SK-N-SH (cell line): Measurements from ENCODE around the gene COPS4. TPM values are rescaled to one million over a fixed set of nuclear protein-coding genes. Genes with fewer than 3 reads are reported as not detected.
A peak's percentile ranks its signal among the peaks of the same experiment; 100 is the strongest.
"Not testable (repeated sequence)": the region's sequence is repeated elsewhere in the genome, so short reads cannot be mapped to it uniquely, and the experiment has no call there.

Experiments
- CTCF ChIA-PET: fragments of 300-600, 350-600 bp; formaldehyde crosslinking; extraction: SDS; loops from one replicate; lab custom pipeline; 2021; lab: Yijun Ruan, JAX
- POLR2A ChIA-PET: fragments of 350-600 bp; sonication (Branson Sonifier 250); formaldehyde crosslinking; extraction: SDS; loops from one replicate; lab custom pipeline; 2020; ENCODE audit warnings: antibody characterized with exemption, inconsistent platforms; lab: Yijun Ruan, JAX
- DNase-seq: peaks from one replicate; pipeline ENCODE4 v3.0.0; 2012
- H2AFZ ChIP-seq: fragments of 200-600 bp; sonication (generic); 2 replicates; pipeline ENCODE4 v1.8.1; 2016; ENCODE audit warnings: antibody characterized with exemption, mild to moderate bottlenecking, low read depth
- H3F3A ChIP-seq: fragments of 200-600 bp; sonication (generic); replicated peaks from 2 replicates; pipeline ENCODE3; 2016; ENCODE audit warnings: antibody characterized with exemption, mild to moderate bottlenecking; ENCODE audit not compliant: insufficient read depth
- H3K27ac ChIP-seq, 2 experiments: fragments of 200-500 bp in 1 of 2; fragments of 200-600 bp in 1 of 2; sonication (Bioruptor generic) in 1 of 2; sonication (generic), shearing (Covaris generic) in 1 of 2; 2 replicates each; pipeline versions ENCODE4 v1.5.1 to v1.6.1; 2014 to 2016; ENCODE audit warnings: low read depth in 2 of 2, inconsistent platforms in 1 of 2, low read length in 1 of 2, mild to moderate bottlenecking in 1 of 2, mixed read lengths in 1 of 2
- H3K27me3 ChIP-seq: fragments of 200-600 bp; sonication (generic), shearing (Covaris generic); 2 replicates; pipeline ENCODE4 v1.6.1; 2016; ENCODE audit warnings: mixed run types; ENCODE audit not compliant: insufficient read depth
- H3K36me3 ChIP-seq, 2 experiments: fragments of 200-500 bp in 1 of 2; fragments of 200-600 bp in 1 of 2; sonication (Bioruptor generic) in 1 of 2; sonication (generic) in 1 of 2; replicated peaks in 1 of 2; 2 replicates each; pipeline versions ENCODE3 to v1.5.1; 2014 to 2016; ENCODE audit warnings: low read length in 1 of 2, mild to moderate bottlenecking in 1 of 2; ENCODE audit not compliant: insufficient read depth in 2 of 2, control insufficient read depth in 1 of 2
- H3K4me1 ChIP-seq, 2 experiments: fragments of 200-500 bp in 1 of 2; fragments of 200-600 bp in 1 of 2; sonication (Bioruptor generic) in 1 of 2; sonication (generic), shearing (Covaris generic) in 1 of 2; 2 replicates each; pipeline versions ENCODE4 v1.5.1 to v1.6.1; 2014 to 2016; ENCODE audit warnings: low read depth in 1 of 2, low read length in 1 of 2, mixed run types in 1 of 2; ENCODE audit not compliant: insufficient read depth in 2 of 2, control insufficient read depth in 1 of 2
- H3K4me2 ChIP-seq: fragments of 200-600 bp; sonication (generic), shearing (Covaris generic); 2 replicates; pipeline ENCODE4 v1.6.1; 2017; ENCODE audit warnings: mixed run types
- H3K4me3 ChIP-seq, 2 experiments: fragments of 200-500 bp in 1 of 2; fragments of 200-600 bp in 1 of 2; sonication (Bioruptor generic) in 1 of 2; sonication (generic), shearing (Covaris generic) in 1 of 2; 2 replicates each; pipeline versions ENCODE4 v1.5.1 to v1.8.1; 2014 to 2016; ENCODE audit warnings: low read depth in 2 of 2, inconsistent platforms in 1 of 2, low read length in 1 of 2, mild to moderate bottlenecking in 1 of 2, mixed read lengths in 1 of 2, moderate library complexity in 1 of 2
- H3K79me2 ChIP-seq: fragments of 200-600 bp; sonication (generic); 2 replicates; pipeline ENCODE4 v1.8.1; 2017; ENCODE audit warnings: mild to moderate bottlenecking; ENCODE audit not compliant: insufficient read depth
- H3K9ac ChIP-seq: fragments of 200-600 bp; sonication (generic); 2 replicates; pipeline ENCODE4 v1.6.1; 2017; ENCODE audit warnings: mixed run types
- H3K9me2 ChIP-seq: fragments of 200-600 bp; sonication (generic); 2 replicates; pipeline ENCODE4 v1.6.1; 2017; ENCODE audit warnings: mixed run types
- H3K9me3 ChIP-seq: fragments of 200-600 bp; sonication (generic); 2 replicates; pipeline ENCODE4 v1.6.1; 2017; ENCODE audit warnings: mixed run types, mild to moderate bottlenecking, moderate library complexity
- H4K20me1 ChIP-seq: fragments of 200-600 bp; sonication (generic); 2 replicates; pipeline ENCODE4 v1.6.1; 2017; ENCODE audit warnings: mild to moderate bottlenecking, mixed run types; ENCODE audit not compliant: insufficient read depth
- CTCF ChIP-seq: fragments of 200-600 bp; sonication (generic); IDR thresholded peaks from 2 replicates; pipeline ENCODE4 v1.6.1; 2017; ENCODE audit warnings: antibody characterized with exemption, mild to moderate bottlenecking, moderate library complexity
- ELF1 ChIP-seq: IDR thresholded peaks from 2 replicates; pipeline ENCODE4 v1.4.0; 2012
- EP300 ChIP-seq, 2 experiments: IDR thresholded peaks; 2 replicates each; pipeline versions ENCODE4 v1.4.0 to v1.6.1; 2012; ENCODE audit warnings: borderline replicate concordance in 1 of 2, low read depth in 1 of 2, low read length in 1 of 2
- FOXJ3 ChIP-seq: sonication (generic); formaldehyde crosslinking; IDR thresholded peaks from 2 replicates; pipeline ENCODE4 v1.5.1; 2020; ENCODE audit warnings: mild to moderate bottlenecking, missing genetic modification reagents
- GATA2 ChIP-seq: sonication (generic); formaldehyde crosslinking; IDR thresholded peaks from 2 replicates; pipeline ENCODE4 v1.5.0; 2020; ENCODE audit warnings: mild to moderate bottlenecking, missing genetic modification reagents
- JUND ChIP-seq: IDR thresholded peaks from 2 replicates; pipeline ENCODE4 v1.4.0; 2012
- NFIC ChIP-seq: IDR thresholded peaks from 2 replicates; pipeline ENCODE4 v1.4.0; 2012; ENCODE audit warnings: borderline replicate concordance
- NRF1 ChIP-seq: IDR thresholded peaks from 2 replicates; pipeline ENCODE4 v1.6.1; 2012; ENCODE audit warnings: low read depth, mild to moderate bottlenecking, low read length
- POLR2AphosphoS5 ChIP-seq: IDR thresholded peaks from 2 replicates; pipeline ENCODE4 v1.6.1; 2012; ENCODE audit warnings: low read depth, low read length
- RAD21 ChIP-seq: IDR thresholded peaks from 2 replicates; pipeline ENCODE4 v1.6.1; 2012; ENCODE audit warnings: mild to moderate bottlenecking, low read length
- RCOR1 ChIP-seq: fragments of 150-350 bp; IDR thresholded peaks from 2 replicates; pipeline ENCODE4 v1.6.1; 2017; ENCODE audit warnings: antibody characterized with exemption, low read length
- RFX5 ChIP-seq: IDR thresholded peaks from 2 replicates; pipeline ENCODE4 v1.6.1; 2012; ENCODE audit warnings: mild to moderate bottlenecking, improper control_type of control experiment, low read length
- SMC3 ChIP-seq: IDR thresholded peaks from 2 replicates; pipeline ENCODE4 v1.6.1; 2012; ENCODE audit warnings: low read depth, low read length, improper control_type of control experiment
- TAF1 ChIP-seq: IDR thresholded peaks from 2 replicates; pipeline ENCODE4 v1.6.1; 2012; ENCODE audit warnings: low read depth, mild to moderate bottlenecking, low read length, moderate library complexity, borderline replicate concordance
- USF2 ChIP-seq: fragments of 150-350 bp; IDR thresholded peaks from 2 replicates; pipeline ENCODE4 v1.6.1; 2017; ENCODE audit warnings: antibody characterized with exemption, low read length, low read depth, borderline replicate concordance
- WGBS: methylation state at CpG from one replicate; pipeline ENCODE4 v1.1.6; 2017; ENCODE audit warnings: low lambda C conversion rate; 5-methylcytosine and 5-hydroxymethylcytosine counted together
- polyA plus RNA-seq, 3 experiments: library from polyadenylated mRNA; depleted of rRNA; stranded (reverse); fragments of >200 nt; gene quantifications; 2 replicates each; pipeline ENCODE4 v1.2.3, GENCODE V29; 2012
- TF ChIP-seq, protein P1 (sequence below): IDR thresholded peaks from 2 replicates; pipeline ENCODE4 v1.4.0; 2012; ENCODE audit warnings: low read depth

COPS4 gene
- polyA plus RNA-seq, 1 of the 3 experiments (the other 2 are of a cell fraction): 33.9 TPM

DNA sequence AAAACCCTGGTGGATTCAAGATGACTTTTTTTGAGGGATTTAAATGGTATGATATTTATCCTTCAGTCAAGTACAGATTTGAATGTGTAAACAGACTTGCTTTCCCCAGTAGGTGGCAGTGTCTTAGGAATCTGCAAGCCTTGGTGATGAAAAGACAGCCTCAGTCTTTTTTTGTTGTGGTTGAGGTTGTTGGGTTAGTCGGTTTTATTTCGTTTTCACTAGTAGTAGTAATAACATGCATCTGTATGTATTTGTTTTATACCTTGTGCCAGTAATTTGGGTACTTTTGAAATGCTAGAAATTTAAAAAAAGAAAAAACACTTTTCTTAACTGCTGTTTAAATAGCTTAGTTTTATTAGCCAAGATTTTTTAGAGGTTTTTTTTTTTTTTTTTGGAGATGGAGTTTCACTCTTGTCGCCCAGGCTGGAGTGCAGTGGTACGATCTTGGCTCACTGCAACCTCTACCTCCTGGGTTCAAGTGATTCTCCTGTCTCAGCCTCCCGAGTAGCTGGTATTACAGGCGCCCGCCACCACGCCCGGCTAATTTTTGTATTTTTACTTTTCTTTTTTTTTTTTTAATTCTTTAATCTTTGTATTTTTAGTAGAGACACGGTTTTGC lies 39.2 kb downstream of the COPS4 start:
- Histone ChIP-seq H3F3A (peaks cover 25% of the 10 kb centered on the region), H3K79me2 (no peaks in the 10 kb centered on the region), H3K27ac (peak overlapping the region in 1 of 2 experiments; percentile 83; a peak in 2 of 4 replicates), H2AFZ (no peak overlapping the region), H4K20me1 (no peaks in the 10 kb centered on the region), H3K9ac (no peak overlapping the region), H3K4me1 (peaks cover 0 to 6% of the 10 kb centered on the region in 2 experiments; a peak in 1 of 4 replicates), H3K4me2 (no peak overlapping the region), H3K9me3 (no peaks in the 10 kb centered on the region), H3K4me3 (peak overlapping the region in 1 of 2 experiments; percentile 14; a peak in 1 of 4 replicates), H3K36me3 (peaks cover 15 to 19% of the 10 kb centered on the region in 2 experiments), H3K27me3 (no peaks in the 10 kb centered on the region), H3K9me2 (no peaks in the 10 kb centered on the region)
- 76% methylated on average over 10 of the region's 10 CpGs for WGBS
- peak; percentile 56 for DNase-seq
- POLR2A ChIA-PET: no interaction called here
- TF ChIP-seq RAD21 (peak; percentile 73), NFIC (no peak), SMC3 (peak; percentile 78), CTCF (peak; percentile 86)
- CTCF ChIA-PET: interaction anchor here (0.6 to 3.1 kb wide), 26 partner anchors 8 to 561 kb away, joined by 3 to 24 read pairs (median 4); partner anchors contain the start of gene COQ2

DNA sequence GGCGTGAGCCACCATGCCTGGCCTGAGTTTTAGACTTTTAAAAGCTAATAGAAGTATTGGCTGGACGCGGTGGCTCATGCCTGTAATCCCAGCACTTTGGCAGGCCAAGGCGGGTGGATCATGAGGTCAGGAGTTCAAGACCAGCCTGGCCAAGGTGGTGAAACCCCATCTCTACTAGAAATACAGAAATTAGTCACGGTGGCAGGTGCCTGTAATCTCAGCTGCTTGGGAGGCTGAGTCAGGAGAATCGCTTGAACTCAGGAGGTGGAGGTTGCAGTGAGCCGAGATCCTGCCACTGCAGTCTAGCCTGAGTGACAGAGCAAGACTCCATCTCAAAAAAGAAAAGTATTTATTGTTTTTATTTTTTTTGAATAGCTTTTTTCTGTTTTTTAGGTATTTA lies 39.8 kb downstream of the COPS4 start:
- WGBS: 90% methylated on average over 6 of the region's 7 CpGs
- POLR2A ChIA-PET, DNase-seq, H3K9me3 ChIP-seq, H3K4me1 ChIP-seq, H4K20me1 ChIP-seq, H3K27me3 ChIP-seq, H3K79me2 ChIP-seq, H3K9me2 ChIP-seq, H3K4me3 ChIP-seq, H2AFZ ChIP-seq: not testable (repeated sequence)
- peak overlapping the region; percentile 32; the same call in 1 of the 2 replicates for H3K9ac ChIP-seq
- H3F3A ChIP-seq: peaks cover 25% of the 10 kb centered on the region
- H3K4me2 ChIP-seq: peak overlapping the region; percentile 57; the same call in 1 of the 2 replicates
- peak overlapping the region in 1 of 2 experiments; percentile 83; a peak in 3 of 4 replicates for H3K27ac ChIP-seq
- CTCF ChIA-PET: interaction anchor here (0.6 to 3.1 kb wide), 28 partner anchors 8 to 607 kb away, joined by 3 to 24 read pairs (median 4); partner anchors contain the start of gene COQ2
- peaks cover 10 to 15% of the 10 kb centered on the region in 2 experiments for H3K36me3 ChIP-seq

DNA sequence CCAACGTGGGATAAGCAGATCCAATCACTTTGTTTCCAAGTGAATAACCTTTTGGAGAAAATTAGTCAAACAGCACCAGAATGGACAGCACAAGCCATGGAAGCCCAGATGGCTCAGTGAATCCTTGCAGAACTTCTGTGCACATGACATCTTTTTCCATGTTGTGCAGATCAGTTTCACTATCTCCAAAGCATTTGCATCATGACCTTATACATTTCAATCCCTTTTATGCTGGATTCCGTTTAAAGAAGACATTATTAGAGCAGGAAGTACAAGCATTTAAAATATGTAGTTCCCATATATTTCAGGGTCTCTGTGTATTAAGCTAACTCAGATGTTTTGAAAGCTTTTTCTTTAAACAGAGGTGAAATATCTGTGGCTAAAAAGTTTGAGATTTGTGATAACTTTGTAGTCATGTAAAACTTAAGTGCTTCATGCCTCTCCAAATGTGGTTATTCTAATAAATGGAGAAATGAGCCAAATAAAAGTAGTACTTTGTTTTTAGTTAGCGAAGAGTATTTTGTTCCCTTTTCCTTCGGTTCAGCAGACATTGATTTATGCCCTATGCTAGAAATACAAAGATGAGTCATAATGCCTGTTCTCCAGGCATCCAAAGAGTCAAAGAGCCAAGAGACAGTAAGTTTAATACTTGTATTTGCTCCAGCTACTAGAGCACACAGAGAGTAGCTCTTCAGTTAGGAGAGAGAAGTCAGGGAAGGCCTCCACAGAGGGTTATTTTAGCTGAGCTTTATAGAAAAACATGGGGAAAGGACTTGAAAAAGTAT lies 40.5 kb downstream of the COPS4 start:
- Histone ChIP-seq H3K4me1 (peaks cover 0 to 6% of the 10 kb centered on the region in 2 experiments; a peak in 1 of 4 replicates), H3K36me3 (peaks cover 7 to 14% of the 10 kb centered on the region in 2 experiments), H3K79me2 (no peaks in the 10 kb centered on the region), H3K4me2 (peak overlapping the region; percentile 57; the same call in 1 of the 2 replicates), H3K9me3 (no peaks in the 10 kb centered on the region), H3F3A (peaks cover 25% of the 10 kb centered on the region), H3K27me3 (no peaks in the 10 kb centered on the region), H4K20me1 (no peaks in the 10 kb centered on the region), H2AFZ (peak overlapping the region; percentile 74), H3K4me3 (peak overlapping the region; percentile 4 to 14; a peak in 2 of 4 replicates), H3K9me2 (no peaks in the 10 kb centered on the region), H3K27ac (peak overlapping the region; percentile 74 to 83; a peak in 3 of 4 replicates), H3K9ac (peak overlapping the region; percentile 32; the same call in 1 of the 2 replicates)
- ChIA-PET CTCF (interaction anchor here (0.9 to 3.1 kb wide), 14 partner anchors 10 to 608 kb away, joined by 3 to 24 read pairs (median 4); partner anchors contain the start of gene COQ2), POLR2A (no interaction called here)
- DNase-seq: no peak
- 14% methylated on average over 4 of the region's 4 CpGs for WGBS
- TF ChIP-seq ELF1 (no peak), NRF1 (no peak), POLR2AphosphoS5 (peak; percentile 64; the same call in 1 of the 2 replicates), USF2 (no peak), GATA2 (no peak), RCOR1 (no peak), SMC3 (no peak), NFIC (peak; percentile 44; the same call in 1 of the 2 replicates), TAF1 (no peak), JUND (peak; percentile 94), EP300 (IDR thresholded peaks at IDR 0.05; ENCODE audit: borderline replicate concordance in 1 of 2, low read depth in 1 of 2, low read length in 1 of 2) (peak in 1 of 2 experiments; percentile 60; a peak in 2 of 4 replicates), FOXJ3 (CRISPR knock-in tag) (no peak), RFX5 (no peak)
- TF ChIP-seq, protein P1, sequence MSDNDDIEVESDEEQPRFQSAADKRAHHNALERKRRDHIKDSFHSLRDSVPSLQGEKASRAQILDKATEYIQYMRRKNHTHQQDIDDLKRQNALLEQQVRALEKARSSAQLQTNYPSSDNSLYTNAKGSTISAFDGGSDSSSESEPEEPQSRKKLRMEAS: no peak
